ENCODE results near the gene WIPF1.

Gene WIPF1

DNA sequence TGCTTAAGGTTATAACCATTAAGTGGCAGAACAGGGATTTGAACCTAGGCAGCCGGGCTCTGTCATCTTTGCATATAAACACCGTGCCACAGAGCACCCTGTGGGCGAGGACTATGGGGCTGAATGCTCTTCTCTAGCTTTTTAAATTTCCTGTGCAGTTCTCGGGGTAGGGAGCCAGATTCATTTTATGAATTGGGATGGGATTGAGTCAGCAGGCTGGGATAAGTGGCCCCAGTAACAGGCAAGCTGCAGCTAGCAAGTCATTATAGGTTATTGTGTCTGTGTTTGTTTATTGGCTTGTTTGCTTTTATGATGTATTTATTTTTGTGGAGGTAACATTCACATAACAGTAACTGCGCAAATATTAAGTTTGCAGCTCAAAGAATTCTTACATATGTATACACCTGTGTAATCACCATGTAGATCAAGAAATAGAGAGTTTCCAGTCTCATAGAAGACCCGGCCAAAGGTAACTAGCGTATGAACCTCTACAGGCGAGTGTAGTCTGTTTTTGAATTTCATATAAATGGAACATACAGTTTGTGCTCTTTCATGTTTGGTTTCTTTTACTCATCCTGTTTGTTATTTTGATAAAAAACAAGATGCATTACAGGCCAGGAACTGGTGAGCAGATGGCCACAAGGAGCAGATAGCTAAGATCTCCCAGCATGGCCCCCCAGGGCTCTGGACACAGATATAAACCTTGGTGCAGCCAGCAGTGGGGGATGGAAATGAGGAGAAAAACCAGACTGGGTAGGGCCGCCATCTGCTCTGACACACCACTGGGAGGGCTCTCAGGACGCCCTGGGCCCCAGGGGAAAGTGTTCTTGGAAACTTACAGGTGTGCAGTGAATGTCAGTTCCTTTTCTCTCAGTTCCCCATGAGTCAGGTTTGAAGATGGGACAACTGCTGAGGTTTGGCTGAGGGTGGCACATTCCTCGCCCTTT, 61.6 kb downstream of the WIPF1 start:
- Histone ChIP-seq H3K4me3 (ENCODE audit: low read length) (no peak overlapping the region), H3K36me3 (ENCODE audit: insufficient read depth, low read length) (no peaks in the 10 kb centered on the region), H3K27me3 (ENCODE audit: insufficient read depth, low read length) (no peaks in the 10 kb centered on the region), H3K9ac (ENCODE audit: low read depth, low read length) (no peak overlapping the region), H3K4me1 (ENCODE audit: insufficient read depth, low read length) (no peaks in the 10 kb centered on the region), H3K9me3 (ENCODE audit: insufficient read depth, low read depth, low read length) (no peaks in the 10 kb centered on the region), H3K27ac (ENCODE audit: low read depth, low read length) (no peak overlapping the region)
- 91% methylated on average over 11 of the region's 11 CpGs for WGBS

DNA sequence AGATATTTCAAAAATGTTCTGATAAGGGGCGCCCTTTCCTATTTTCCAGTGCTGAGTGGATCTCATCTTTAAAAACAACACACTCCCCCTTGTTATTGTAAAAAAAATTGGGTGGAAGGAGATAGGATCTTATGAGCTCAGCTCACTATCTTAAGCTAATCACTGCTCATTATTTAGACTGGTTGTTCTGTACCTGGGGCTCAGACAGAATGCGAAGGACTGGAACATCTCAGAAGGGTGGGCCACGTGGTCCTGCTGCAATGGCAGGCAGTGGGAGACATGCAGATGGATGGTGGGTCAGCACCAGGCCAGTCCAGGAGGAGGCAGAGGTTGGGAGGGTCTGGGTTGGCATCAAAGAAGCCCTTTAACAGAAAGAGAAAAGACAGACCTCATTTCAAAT, 62.5 kb downstream of the WIPF1 start:
- H3K27me3 ChIP-seq (ENCODE audit: insufficient read depth, low read length) = no peaks in the 10 kb centered on the region
- no peaks in the 10 kb centered on the region for H3K4me1 ChIP-seq (ENCODE audit: insufficient read depth, low read length)
- no peaks in the 10 kb centered on the region for H3K36me3 ChIP-seq (ENCODE audit: insufficient read depth, low read length)
- H3K27ac ChIP-seq (ENCODE audit: low read depth, low read length) = no peak overlapping the region
- no peak overlapping the region for H3K9ac ChIP-seq (ENCODE audit: low read depth, low read length)
- 87% methylated on average over 2 of the region's 3 CpGs for WGBS
- H3K4me3 ChIP-seq (ENCODE audit: low read length) = no peak overlapping the region
- no peaks in the 10 kb centered on the region for H3K9me3 ChIP-seq (ENCODE audit: insufficient read depth, low read depth, low read length)

DNA sequence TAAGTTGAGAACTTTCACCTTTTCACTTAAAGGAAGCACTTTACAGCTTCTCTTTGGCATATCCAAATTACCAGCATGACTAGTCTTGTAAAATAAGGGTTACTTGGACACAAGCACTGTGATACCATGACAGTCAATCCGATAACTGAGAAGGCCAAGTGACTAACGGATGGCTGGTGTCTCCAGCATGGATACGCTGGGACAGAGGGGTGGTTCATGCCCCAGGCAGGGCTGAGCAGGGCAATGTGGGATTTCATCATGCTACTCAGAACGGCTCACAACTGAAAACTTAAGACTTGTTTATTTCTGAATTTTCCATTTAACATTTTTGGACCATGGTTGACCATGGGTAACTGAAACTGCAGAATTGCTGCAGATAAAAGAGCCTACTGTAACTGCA, 67.7 kb downstream of the WIPF1 start:
- H3K9ac ChIP-seq (ENCODE audit: low read depth, low read length) = no peak overlapping the region
- no peak overlapping the region for H3K4me3 ChIP-seq (ENCODE audit: low read length)
- 0 out of 2 replicates have a peak, but pooled peaks cover 7% of the 10 kb centered on the region for H3K9me3 ChIP-seq (ENCODE audit: insufficient read depth, low read depth, low read length)
- no peaks in the 10 kb centered on the region for H3K4me1 ChIP-seq (ENCODE audit: insufficient read depth, low read length)
- no peak overlapping the region for H3K27ac ChIP-seq (ENCODE audit: low read depth, low read length)
- 88% methylated on average over 4 of the region's 4 CpGs for WGBS
- H3K36me3 ChIP-seq (ENCODE audit: insufficient read depth, low read length) = no peaks in the 10 kb centered on the region
- H3K27me3 ChIP-seq (ENCODE audit: insufficient read depth, low read length) = no peaks in the 10 kb centered on the region

DNA sequence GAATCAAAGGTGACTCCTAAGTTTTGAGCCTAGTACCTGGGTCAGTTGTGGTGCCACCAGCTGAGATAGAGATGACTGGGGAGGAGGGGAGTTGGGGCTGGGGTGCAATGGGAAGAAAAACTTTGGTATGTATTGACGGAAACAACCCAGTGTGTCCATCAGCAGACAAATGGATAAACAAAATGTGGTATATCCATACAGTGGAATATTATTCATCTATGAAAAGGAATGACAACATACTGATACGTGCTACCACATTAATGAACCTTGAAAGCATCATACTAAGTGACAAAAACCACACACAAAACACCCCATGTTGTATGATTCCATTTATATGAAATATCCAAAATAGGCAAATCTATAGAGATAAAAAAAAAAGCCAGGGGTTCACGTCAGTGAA, 69.6 kb downstream of the WIPF1 start:
- Histone ChIP-seq H3K9ac (ENCODE audit: low read depth, low read length) (no peak overlapping the region), H3K9me3 (ENCODE audit: insufficient read depth, low read depth, low read length) (0 out of 2 replicates have a peak, but pooled peaks cover 7% of the 10 kb centered on the region), H3K4me1 (ENCODE audit: insufficient read depth, low read length) (no peaks in the 10 kb centered on the region), H3K4me3 (ENCODE audit: low read length) (no peak overlapping the region), H3K27ac (ENCODE audit: low read depth, low read length) (no peak overlapping the region), H3K36me3 (ENCODE audit: insufficient read depth, low read length) (no peaks in the 10 kb centered on the region), H3K27me3 (ENCODE audit: insufficient read depth, low read length) (no peaks in the 10 kb centered on the region)
- WGBS = 91% methylated on average over 2 of the region's 3 CpGs

DNA sequence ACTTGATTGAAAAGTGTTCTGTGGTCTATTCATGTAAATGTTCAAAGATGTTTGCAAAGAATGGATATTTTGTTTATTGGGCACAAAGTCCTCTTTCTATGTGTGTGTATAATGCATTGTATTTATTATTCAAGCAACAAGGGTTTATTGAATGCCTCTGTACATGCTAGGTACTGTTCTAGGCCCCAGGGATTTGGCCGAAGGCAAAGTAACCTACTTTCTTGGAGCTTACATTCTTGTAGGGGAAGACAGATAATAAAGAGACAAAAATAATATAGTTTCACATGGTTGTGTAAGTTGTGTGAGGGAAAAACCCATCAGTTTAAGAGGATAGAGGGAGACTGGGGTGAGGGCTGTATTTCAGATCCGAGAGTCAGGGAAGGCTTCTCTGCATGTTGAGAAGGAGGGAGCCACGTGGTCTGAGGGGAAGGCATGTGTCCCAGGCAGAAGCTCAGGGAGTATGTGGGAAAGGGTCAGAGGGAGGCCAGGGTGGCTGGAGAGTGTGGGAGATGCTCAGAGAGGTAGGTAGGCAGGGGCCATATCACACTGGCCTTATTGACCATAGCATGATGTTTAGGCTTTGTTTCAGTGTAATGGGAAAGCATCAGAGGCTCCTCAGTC, 70.4 kb downstream of the WIPF1 start:
- Histone ChIP-seq H3K9me3 (ENCODE audit: insufficient read depth, low read depth, low read length) (0 out of 2 replicates have a peak, but pooled peaks cover 7% of the 10 kb centered on the region), H3K4me3 (ENCODE audit: low read length) (no peak overlapping the region), H3K27me3 (ENCODE audit: insufficient read depth, low read length) (no peaks in the 10 kb centered on the region), H3K36me3 (ENCODE audit: insufficient read depth, low read length) (no peaks in the 10 kb centered on the region), H3K9ac (ENCODE audit: low read depth, low read length) (no peak overlapping the region), H3K27ac (ENCODE audit: low read depth, low read length) (no peak overlapping the region), H3K4me1 (ENCODE audit: insufficient read depth, low read length) (no peaks in the 10 kb centered on the region)
- WGBS = 81% methylated on average over 3 of the region's 3 CpGs

DNA sequence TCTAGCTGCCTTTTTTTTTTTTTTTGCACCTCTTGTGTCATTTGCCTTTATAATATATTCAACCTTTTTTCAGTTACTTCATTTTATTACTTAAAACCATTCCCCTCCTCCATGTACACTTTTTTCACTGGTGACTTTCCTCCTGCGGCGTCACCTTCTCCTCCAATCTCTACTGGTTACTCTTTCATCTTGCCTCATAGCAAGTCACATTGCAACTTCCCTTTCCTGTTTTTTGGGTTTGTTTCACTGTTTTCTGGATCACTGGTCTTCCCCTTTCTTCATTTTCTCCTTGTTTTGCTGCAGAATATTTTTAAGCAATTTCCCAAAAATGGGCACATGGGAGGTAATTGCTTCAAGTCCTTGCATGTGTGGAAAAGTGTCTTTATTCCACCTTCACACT, 73.1 kb downstream of the WIPF1 start:
- Histone ChIP-seq H3K4me1 (ENCODE audit: insufficient read depth, low read length) (no peaks in the 10 kb centered on the region), H3K9ac (ENCODE audit: low read depth, low read length) (no peak overlapping the region), H3K36me3 (ENCODE audit: insufficient read depth, low read length) (no peaks in the 10 kb centered on the region), H3K27ac (ENCODE audit: low read depth, low read length) (no peak overlapping the region), H3K27me3 (ENCODE audit: insufficient read depth, low read length) (no peaks in the 10 kb centered on the region; the same call in 1 of the 2 replicates), H3K9me3 (ENCODE audit: insufficient read depth, low read depth, low read length) (0 out of 2 replicates have a peak, but pooled peaks cover 7% of the 10 kb centered on the region), H3K4me3 (ENCODE audit: low read length) (no peak overlapping the region)
- 96% methylated on average over 2 of the region's 2 CpGs for WGBS

DNA sequence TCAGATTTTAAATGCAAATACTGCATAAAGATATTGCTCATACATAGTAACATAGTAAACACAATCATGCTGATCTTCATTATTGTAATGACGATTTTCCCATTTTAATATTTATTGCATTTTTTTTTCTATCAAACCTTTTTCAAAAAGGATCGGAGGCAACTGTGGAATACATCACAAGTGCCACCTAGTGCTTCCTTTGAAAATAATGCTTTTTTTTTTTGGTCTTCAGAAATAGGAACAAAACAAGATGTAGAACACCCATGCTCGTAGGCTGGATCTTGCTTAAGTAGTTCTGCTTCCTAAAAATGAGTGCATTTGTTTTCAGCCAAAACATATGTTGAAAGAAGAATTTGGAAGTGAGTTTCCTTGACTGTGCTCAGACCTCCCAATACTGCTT, 75.1 kb downstream of the WIPF1 start:
- Histone ChIP-seq H3K4me1 (ENCODE audit: insufficient read depth, low read length) (no peaks in the 10 kb centered on the region), H3K36me3 (ENCODE audit: insufficient read depth, low read length) (no peaks in the 10 kb centered on the region), H3K27ac (ENCODE audit: low read depth, low read length) (no peak overlapping the region), H3K9ac (ENCODE audit: low read depth, low read length) (no peak overlapping the region), H3K27me3 (ENCODE audit: insufficient read depth, low read length) (no peaks in the 10 kb centered on the region; the same call in 1 of the 2 replicates), H3K4me3 (ENCODE audit: low read length) (no peak overlapping the region), H3K9me3 (ENCODE audit: insufficient read depth, low read depth, low read length) (0 out of 2 replicates have a peak, but pooled peaks cover 4% of the 10 kb centered on the region)
- WGBS = 79% methylated on average over 3 of the region's 3 CpGs

DNA sequence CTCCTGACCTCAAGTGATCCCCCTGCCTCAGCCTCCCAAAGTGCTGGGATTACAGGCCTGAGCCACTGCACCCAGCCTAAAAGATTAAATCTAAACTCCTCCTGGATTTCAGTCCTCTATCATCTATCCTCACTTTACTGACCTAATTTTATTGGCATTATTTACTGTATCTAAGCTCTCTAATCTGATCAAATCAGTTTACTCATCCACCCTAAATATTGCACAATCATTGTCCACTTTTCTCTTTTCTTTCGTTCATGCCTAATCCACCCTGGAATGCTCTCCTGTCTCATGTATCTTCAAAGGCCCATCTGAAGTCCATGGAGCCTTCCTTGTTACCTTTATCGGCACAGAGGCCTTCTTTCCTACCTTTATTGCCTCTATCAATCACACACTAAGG, 79.2 kb downstream of the WIPF1 start:
- H3K27me3 ChIP-seq (ENCODE audit: insufficient read depth, low read length) = no peaks in the 10 kb centered on the region; the same call in 1 of the 2 replicates
- peaks cover 5% of the 10 kb centered on the region; the same call in 1 of the 2 replicates for H3K9me3 ChIP-seq (ENCODE audit: insufficient read depth, low read depth, low read length)
- H3K27ac ChIP-seq (ENCODE audit: low read depth, low read length) = no peak overlapping the region
- no peak overlapping the region for H3K9ac ChIP-seq (ENCODE audit: low read depth, low read length)
- whole genome bisulfite sequencing = 92% methylated on average over 2 of the region's 2 CpGs
- H3K4me3 ChIP-seq (ENCODE audit: low read length) = no peak overlapping the region
- no peaks in the 10 kb centered on the region for H3K4me1 ChIP-seq (ENCODE audit: insufficient read depth, low read length)
- no peaks in the 10 kb centered on the region for H3K36me3 ChIP-seq (ENCODE audit: insufficient read depth, low read length)

DNA sequence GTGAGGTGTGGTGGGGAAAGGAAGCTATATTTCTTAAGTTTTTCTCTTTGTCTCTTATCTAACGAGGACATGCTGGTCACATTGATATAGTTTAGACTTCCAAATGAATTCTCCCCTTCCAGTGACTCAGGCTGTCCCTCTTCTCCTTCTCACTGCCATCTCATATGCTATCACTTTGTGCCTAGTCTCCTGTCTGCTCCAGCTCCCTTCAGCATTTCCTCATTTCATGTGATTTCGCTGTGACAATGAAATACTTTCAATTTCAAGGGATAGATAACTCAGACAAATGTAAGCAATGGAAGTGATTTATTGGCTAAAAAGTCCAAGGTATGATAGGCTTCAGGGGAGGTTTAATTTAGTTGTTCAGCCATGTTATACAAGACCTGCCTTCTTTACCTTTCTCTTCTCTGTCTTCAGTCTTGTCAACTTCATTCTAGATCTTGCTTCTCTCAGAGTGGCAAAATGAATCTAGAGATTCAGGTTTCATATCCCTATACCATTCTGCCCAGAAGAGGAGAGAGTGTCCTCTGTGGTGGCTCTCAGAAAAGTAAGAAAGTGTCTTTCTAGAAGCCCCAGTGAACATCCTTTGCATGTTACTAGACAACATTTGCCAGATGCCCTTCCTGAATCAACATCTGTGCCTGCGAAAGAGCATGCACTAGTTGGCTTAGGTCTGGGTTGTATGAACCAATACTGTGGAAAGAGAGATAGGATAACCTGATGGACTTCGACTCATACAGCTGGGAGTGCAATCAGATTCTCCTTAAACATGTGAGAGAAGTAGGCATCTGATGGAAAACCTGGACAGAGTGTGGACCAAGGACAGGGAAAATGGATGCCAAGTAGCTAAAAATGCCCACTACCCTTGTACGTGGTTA, 80.9 kb downstream of the WIPF1 start:
- Histone ChIP-seq H3K4me3 (ENCODE audit: low read length) (no peak overlapping the region), H3K4me1 (ENCODE audit: insufficient read depth, low read length) (no peaks in the 10 kb centered on the region), H3K36me3 (ENCODE audit: insufficient read depth, low read length) (no peaks in the 10 kb centered on the region), H3K27me3 (ENCODE audit: insufficient read depth, low read length) (no peaks in the 10 kb centered on the region; the same call in 1 of the 2 replicates), H3K9me3 (ENCODE audit: insufficient read depth, low read depth, low read length) (peaks cover 18% of the 10 kb centered on the region), H3K9ac (ENCODE audit: low read depth, low read length) (no peak overlapping the region), H3K27ac (ENCODE audit: low read depth, low read length) (no peak overlapping the region)
- 88% methylated on average over 5 of the region's 5 CpGs for WGBS

DNA sequence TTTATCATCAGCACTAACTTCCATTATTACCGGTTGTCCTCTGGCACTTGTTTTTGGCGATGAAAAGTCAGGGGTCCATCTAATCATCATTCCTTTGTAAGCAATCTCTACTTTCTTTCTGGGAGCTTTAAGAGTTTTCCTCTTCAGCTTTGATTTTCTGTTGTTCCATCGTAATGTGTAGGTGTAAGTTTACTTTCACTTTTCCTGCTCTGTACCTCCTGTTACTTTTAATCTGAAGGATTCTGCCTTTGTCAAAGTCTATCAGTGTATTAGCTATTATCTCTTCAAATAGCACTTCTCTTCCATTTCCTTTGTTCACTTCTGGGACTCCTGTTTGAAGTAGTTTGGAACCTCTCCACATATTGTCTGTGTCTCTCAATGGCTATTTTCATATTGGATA, 85.3 kb downstream of the WIPF1 start:
- 100% methylated on average over 2 of the region's 3 CpGs for WGBS
- peaks cover 52% of the 10 kb centered on the region for H3K9me3 ChIP-seq (ENCODE audit: insufficient read depth, low read depth, low read length)
- H3K27ac ChIP-seq (ENCODE audit: low read depth, low read length) = no peak overlapping the region
- H3K36me3 ChIP-seq (ENCODE audit: insufficient read depth, low read length) = no peaks in the 10 kb centered on the region
- no peaks in the 10 kb centered on the region for H3K27me3 ChIP-seq (ENCODE audit: insufficient read depth, low read length)
- H3K9ac ChIP-seq (ENCODE audit: low read depth, low read length) = no peak overlapping the region
- H3K4me1 ChIP-seq (ENCODE audit: insufficient read depth, low read length) = no peaks in the 10 kb centered on the region
- no peak overlapping the region for H3K4me3 ChIP-seq (ENCODE audit: low read length)
